ENCODE data around the gene TRPV4. TPM values are rescaled to one million over a fixed set of nuclear protein-coding genes. Genes with fewer than 3 reads are reported as not detected.

The TRPV4 gene
- total and polyA plus RNA-seq, 2 donors from 2014 or later, result 6.0 to 24.5 TPM

DNA sequence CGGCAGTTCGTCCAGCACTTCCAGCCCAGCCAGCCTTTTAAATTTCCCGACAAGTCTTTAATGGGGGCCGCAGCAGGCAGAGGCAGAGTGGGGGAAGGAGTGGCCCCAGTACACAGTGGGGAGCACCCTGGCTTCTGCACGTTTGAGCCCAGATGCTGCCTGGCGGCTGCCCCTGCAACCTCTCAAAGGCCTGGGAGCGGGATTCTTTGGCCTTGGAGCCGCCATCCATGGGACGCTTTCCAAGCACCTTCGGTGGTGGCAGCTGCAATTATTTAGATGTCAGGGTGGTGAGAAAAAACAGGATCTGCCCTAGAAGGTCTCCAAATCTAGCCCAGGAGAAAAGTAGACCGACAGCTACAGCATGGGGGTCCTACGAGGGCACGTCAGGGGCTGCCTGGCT lies 73.6 kb downstream of the TRPV4 start:
- H3K27me3 ChIP-seq (ENCODE audit: control insufficient read depth, insufficient read depth, low read length), result no peaks in the 10 kb centered on the region

DNA sequence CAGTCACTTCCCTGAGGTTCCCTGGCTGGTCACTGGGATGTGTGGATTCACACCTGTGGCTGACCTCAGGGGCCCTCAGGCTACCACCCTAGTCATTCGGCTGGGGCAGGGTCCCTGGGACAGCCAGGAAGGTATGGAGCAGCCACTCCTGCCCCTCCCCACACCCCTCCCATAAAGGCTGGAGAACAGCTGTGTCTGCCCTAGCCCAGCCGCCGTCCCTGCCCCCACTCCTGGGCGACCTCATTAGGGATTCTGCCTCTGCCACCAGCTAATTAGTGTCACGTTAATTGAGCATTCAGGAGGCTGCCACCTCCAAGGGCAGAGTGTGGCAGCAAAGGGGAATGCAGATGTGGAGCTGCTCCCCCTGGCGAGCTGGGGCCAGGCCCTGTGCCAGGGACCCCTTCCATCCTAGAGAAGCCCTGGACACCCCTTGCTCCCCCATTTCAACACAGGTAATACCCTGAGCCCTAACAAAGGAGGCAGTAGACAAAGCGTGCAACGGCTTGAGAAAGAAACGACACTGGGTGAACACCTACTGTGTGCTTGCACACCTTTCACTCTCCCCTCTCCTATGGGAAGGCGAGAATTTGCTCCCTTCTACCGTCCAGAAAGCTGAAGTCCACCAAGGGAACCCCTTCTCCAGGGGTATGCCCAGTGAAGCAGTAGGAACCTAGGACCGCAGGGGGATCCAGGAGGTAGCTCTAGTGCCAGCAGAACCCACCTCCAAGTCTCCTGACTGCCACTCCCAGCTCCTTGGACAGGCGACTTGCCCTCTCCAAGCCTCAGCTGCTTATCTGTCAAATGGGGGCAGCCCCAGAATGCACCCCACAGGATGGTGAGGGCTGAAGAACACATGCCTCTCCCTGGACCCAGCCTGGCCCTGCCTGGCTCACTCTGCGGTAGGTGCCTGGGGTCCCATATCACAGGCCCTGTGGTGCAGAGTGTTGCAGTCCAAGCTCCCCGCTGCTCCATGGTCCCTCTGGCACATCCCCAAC lies 74.5 kb downstream of the TRPV4 start:
- Histone ChIP-seq H3K36me3 (ENCODE audit: control insufficient read depth in 2 of 3, insufficient read depth in 3 of 3, low read length in 3 of 3) (no peaks in the 10 kb centered on the region), H3K4me1 (ENCODE audit: control insufficient read depth in 2 of 3, insufficient read depth in 2 of 3, low read depth in 1 of 3, low read length in 3 of 3) (peaks cover 0 to 6% (median 0%) of the 10 kb centered on the region in 3 donors), H3K27me3 (ENCODE audit: control insufficient read depth, insufficient read depth, low read length) (no peaks in the 10 kb centered on the region), H3K4me3 (ENCODE audit: low read length in 3 of 3) (no peak overlapping the region), H3K27ac (ENCODE audit: low read depth in 2 of 2, low read length in 2 of 2) (no peak overlapping the region), H3K9me3 (ENCODE audit: control insufficient read depth in 2 of 3, insufficient read depth in 1 of 3, low read length in 3 of 3) (peaks cover 0 to 7% (median 1%) of the 10 kb centered on the region in 3 donors), H3K9ac (ENCODE audit: low read length in 3 of 3) (no peak overlapping the region)
- DNase-seq (peak in 1 of 5 donors; percentile 36), FAIRE-seq (no peak)
- TF ChIP-seq, protein P1, sequence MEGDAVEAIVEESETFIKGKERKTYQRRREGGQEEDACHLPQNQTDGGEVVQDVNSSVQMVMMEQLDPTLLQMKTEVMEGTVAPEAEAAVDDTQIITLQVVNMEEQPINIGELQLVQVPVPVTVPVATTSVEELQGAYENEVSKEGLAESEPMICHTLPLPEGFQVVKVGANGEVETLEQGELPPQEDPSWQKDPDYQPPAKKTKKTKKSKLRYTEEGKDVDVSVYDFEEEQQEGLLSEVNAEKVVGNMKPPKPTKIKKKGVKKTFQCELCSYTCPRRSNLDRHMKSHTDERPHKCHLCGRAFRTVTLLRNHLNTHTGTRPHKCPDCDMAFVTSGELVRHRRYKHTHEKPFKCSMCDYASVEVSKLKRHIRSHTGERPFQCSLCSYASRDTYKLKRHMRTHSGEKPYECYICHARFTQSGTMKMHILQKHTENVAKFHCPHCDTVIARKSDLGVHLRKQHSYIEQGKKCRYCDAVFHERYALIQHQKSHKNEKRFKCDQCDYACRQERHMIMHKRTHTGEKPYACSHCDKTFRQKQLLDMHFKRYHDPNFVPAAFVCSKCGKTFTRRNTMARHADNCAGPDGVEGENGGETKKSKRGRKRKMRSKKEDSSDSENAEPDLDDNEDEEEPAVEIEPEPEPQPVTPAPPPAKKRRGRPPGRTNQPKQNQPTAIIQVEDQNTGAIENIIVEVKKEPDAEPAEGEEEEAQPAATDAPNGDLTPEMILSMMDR (IDR thresholded peaks at IDR 0.05; ENCODE audit: borderline replicate concordance, extremely low read depth, insufficient read depth), result no peak
- intact Hi-C loops (cut with DNase I), result no loop called here

More for the DNA sequence above, 73.6 kb downstream of the TRPV4 start:
- Histone ChIP-seq H3K9ac (ENCODE audit: low read length in 3 of 3) (no peak overlapping the region), H3K27ac (ENCODE audit: low read depth in 2 of 2, low read length in 2 of 2) (peak overlapping the region in 1 of 2 donors; percentile 16), H3K36me3 (ENCODE audit: control insufficient read depth in 2 of 3, insufficient read depth in 3 of 3, low read length in 3 of 3) (no peaks in the 10 kb centered on the region), H3K4me3 (ENCODE audit: low read length in 3 of 3) (no peak overlapping the region), H3K4me1 (ENCODE audit: control insufficient read depth in 2 of 3, insufficient read depth in 2 of 3, low read depth in 1 of 3, low read length in 3 of 3) (peaks cover 0 to 6% (median 0%) of the 10 kb centered on the region in 3 donors), H3K9me3 (ENCODE audit: control insufficient read depth in 2 of 3, insufficient read depth in 1 of 3, low read length in 3 of 3) (peaks cover 0 to 7% (median 1%) of the 10 kb centered on the region in 3 donors)
- no peak for FAIRE-seq
- intact Hi-C loops (cut with DNase I), result no loop called here
- DNase-seq, result peak in 1 of 5 donors; percentile 20
- TF ChIP-seq, protein P1 (IDR thresholded peaks at IDR 0.05; ENCODE audit: borderline replicate concordance, extremely low read depth, insufficient read depth), result no peak

DNA sequence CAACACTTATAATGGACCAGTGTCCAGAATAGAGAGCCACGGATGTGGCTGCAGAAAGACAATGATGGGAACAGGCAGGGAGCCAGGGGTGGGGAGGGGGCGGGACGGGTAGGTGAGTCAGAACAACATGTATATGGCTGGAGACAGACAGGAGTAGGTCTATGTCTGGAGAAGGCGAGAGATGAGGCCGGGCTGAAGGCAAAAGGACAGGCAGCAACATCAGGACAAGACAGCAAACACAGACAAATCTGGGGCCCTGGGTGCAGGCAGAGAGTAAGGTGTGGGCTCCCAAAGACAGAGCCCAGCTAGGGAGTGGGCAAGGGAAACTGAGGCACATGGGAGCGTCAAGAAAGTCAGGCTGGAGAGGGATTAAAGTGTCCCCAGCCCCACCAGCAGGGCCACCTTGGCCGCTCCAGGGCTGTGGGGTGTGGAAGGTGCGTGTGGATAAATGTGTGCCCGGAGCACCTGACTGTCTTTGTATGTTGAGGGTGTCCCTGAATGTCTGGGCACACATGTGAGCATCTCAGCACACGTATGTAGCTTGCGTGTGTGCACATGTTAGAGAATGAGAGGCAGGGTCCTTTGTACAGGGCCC lies 75.4 kb downstream of the TRPV4 start:
- H3K27ac ChIP-seq (ENCODE audit: low read depth in 2 of 2, low read length in 2 of 2), result no peak overlapping the region
- no peak overlapping the region for H3K9ac ChIP-seq (ENCODE audit: low read length in 3 of 3)
- H3K4me1 ChIP-seq (ENCODE audit: control insufficient read depth in 2 of 3, insufficient read depth in 2 of 3, low read depth in 1 of 3, low read length in 3 of 3), result peaks cover 0 to 9% (median 2%) of the 10 kb centered on the region in 3 donors
- H3K36me3 ChIP-seq (ENCODE audit: control insufficient read depth in 2 of 3, insufficient read depth in 3 of 3, low read length in 3 of 3), result no peaks in the 10 kb centered on the region
- FAIRE-seq (no peak), DNase-seq (peak in 1 of 5 donors; percentile 13)
- no peaks in the 10 kb centered on the region for H3K27me3 ChIP-seq (ENCODE audit: control insufficient read depth, insufficient read depth, low read length)
- peaks cover 0 to 3% (median 1%) of the 10 kb centered on the region in 3 donors for H3K9me3 ChIP-seq (ENCODE audit: control insufficient read depth in 2 of 3, insufficient read depth in 1 of 3, low read length in 3 of 3)
- TF ChIP-seq, protein P1 (IDR thresholded peaks at IDR 0.05; ENCODE audit: borderline replicate concordance, extremely low read depth, insufficient read depth), result no peak
- H3K4me3 ChIP-seq (ENCODE audit: low read length in 3 of 3), result no peak overlapping the region
- intact Hi-C loops (cut with DNase I), result no loop called here

Measured in kidney (tissue), 14 donors.